ENCODE measurements around the gene NAT8. TPM values are rescaled to one million over a fixed set of nuclear protein-coding genes. Genes with fewer than 3 reads are reported as not detected.
"Not testable (repeated sequence)": the region's sequence is repeated elsewhere in the genome, so short reads cannot be mapped to it uniquely, and the experiment has no call there.

NAT8 gene, protein sequence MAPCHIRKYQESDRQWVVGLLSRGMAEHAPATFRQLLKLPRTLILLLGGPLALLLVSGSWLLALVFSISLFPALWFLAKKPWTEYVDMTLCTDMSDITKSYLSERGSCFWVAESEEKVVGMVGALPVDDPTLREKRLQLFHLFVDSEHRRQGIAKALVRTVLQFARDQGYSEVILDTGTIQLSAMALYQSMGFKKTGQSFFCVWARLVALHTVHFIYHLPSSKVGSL
- total RNA-seq (not detected), polyA plus RNA-seq (ENCODE audit: insufficient read depth in 1 of 8, insufficient read length in 8 of 8, low replicate concordance in 1 of 8) (under 1 TPM in 5 of 8 donors, not detected in 3; 0.13 to 0.60 (median 0.19) TPM)
- long read RNA-seq, donor 1, result 0 reads
- long read RNA-seq, donor 2, result 0 reads
- long read RNA-seq, donor 3, result 0 reads
- long read RNA-seq, donor 4, partial matches to known transcripts, result 0 of 1 reads
- long read RNA-seq, donor 4, other reads (novel, unspliced or antisense), result 0 of 1 reads
- long read RNA-seq, donor 5, result 0 reads
- long read RNA-seq, donor 6, result 0 reads
- long read RNA-seq, donor 7, result 0 reads
- long read RNA-seq, donor 8, result 0 reads
- long read RNA-seq, donor 9, result 0 reads
- long read RNA-seq, donor 10, result 0 reads
- long read RNA-seq, donor 11, result 0 reads

GRCh38 chr2:73642338-73643018, at the start of gene NAT8:
NAT8 (minus strand) TSS chr2:73642422; CDS start chr2:73641628, 794 bp downstream.
- WGBS (ENCODE audit: insufficient coverage), result 79% methylated on average over 9 of the region's 13 CpGs
- Histone ChIP-seq H3K4me3 (ENCODE audit: low read length) (no peak within 1 kb of the TSS), H3K9me3 (replicated peaks; ENCODE audit: control insufficient read depth, low read depth, low read length) (peaks cover 2% of the 10 kb centered on the region), H3K4me1 (ENCODE audit: control insufficient read depth, insufficient read depth, low read length) (no peaks in the 10 kb centered on the region), H3K36me3 (ENCODE audit: control insufficient read depth, insufficient read depth, low read length) (no peaks in the 10 kb centered on the region), H3K27ac (ENCODE audit: low read length) (no peak within 1 kb of the TSS), H3K27me3 (ENCODE audit: control insufficient read depth, insufficient read depth, low read length) (no peaks in the 10 kb centered on the region)
- no peak for DNase-seq

DNA sequence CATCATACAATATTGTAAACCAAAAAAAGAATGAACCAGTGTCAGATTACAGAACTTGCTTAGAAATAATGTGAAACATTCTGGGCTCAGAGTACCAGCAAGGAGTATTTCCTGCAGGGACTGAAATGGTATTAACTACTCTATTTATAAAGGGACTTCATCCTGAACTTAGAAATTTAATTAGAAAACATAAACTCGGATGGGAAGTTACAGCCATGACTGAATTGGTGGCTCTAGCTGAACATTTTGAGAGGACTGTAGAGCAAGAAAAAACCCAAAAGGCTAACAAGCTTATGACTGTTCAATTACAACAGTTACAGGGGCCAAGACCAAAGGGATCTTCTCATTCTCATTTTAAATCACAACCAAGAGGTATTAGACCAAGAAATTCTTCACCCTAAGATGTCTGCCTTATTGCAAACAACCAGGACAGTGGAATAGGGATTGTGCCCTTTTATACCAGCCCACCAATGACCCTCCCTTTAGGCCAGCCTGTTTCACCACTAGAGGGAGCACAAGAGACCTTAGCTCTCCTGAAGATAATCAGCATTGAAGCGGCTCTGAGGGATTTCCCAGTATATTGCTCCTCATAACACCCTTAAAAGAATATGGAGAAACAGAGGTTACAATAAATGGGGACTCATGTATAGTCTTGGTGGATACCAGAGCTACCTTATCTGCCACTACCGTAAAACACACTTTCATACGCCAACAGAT, 48.3 kb upstream of the NAT8 start:
- not testable (repeated sequence) for H3K4me1 ChIP-seq (ENCODE audit: control insufficient read depth, insufficient read depth, low read length); H3K27ac ChIP-seq (ENCODE audit: low read length); H3K27me3 ChIP-seq (ENCODE audit: control insufficient read depth, insufficient read depth, low read length); H3K4me3 ChIP-seq (ENCODE audit: low read length); H3K9me3 ChIP-seq (replicated peaks; ENCODE audit: control insufficient read depth, low read depth, low read length); H3K36me3 ChIP-seq (ENCODE audit: control insufficient read depth, insufficient read depth, low read length)
- peak; percentile 11 for DNase-seq
- WGBS (ENCODE audit: insufficient coverage), result no CpG with 5 or more reads among the region's 4 CpGs

GRCh38 chr2:73688494-73688893, 46.3 kb upstream of the NAT8 start:
- 95% methylated on average over 4 of the region's 5 CpGs for WGBS (ENCODE audit: insufficient coverage)
- not testable (repeated sequence) for H3K4me1 ChIP-seq (ENCODE audit: control insufficient read depth, insufficient read depth, low read length)

GRCh38 chr2:73685764-73686438, 43.7 kb upstream of the NAT8 start:
- Histone ChIP-seq H3K9me3 (replicated peaks; ENCODE audit: control insufficient read depth, low read depth, low read length) (no peaks in the 10 kb centered on the region), H3K4me1 (ENCODE audit: control insufficient read depth, insufficient read depth, low read length) (no peaks in the 10 kb centered on the region), H3K4me3 (ENCODE audit: low read length) (no peak overlapping the region), H3K27ac (ENCODE audit: low read length) (no peak overlapping the region), H3K36me3 (ENCODE audit: control insufficient read depth, insufficient read depth, low read length) (no peaks in the 10 kb centered on the region), H3K27me3 (ENCODE audit: control insufficient read depth, insufficient read depth, low read length) (no peaks in the 10 kb centered on the region)
- no peak for DNase-seq
- 80% methylated on average over 2 of the region's 4 CpGs for WGBS (ENCODE audit: insufficient coverage)

More at GRCh38 chr2:73688494-73688893, 46.3 kb upstream of the NAT8 start:
- H3K4me3 ChIP-seq (ENCODE audit: low read length); H3K27me3 ChIP-seq (ENCODE audit: control insufficient read depth, insufficient read depth, low read length); H3K27ac ChIP-seq (ENCODE audit: low read length); H3K36me3 ChIP-seq (ENCODE audit: control insufficient read depth, insufficient read depth, low read length); DNase-seq; H3K9me3 ChIP-seq (replicated peaks; ENCODE audit: control insufficient read depth, low read depth, low read length): not testable (repeated sequence)

DNA sequence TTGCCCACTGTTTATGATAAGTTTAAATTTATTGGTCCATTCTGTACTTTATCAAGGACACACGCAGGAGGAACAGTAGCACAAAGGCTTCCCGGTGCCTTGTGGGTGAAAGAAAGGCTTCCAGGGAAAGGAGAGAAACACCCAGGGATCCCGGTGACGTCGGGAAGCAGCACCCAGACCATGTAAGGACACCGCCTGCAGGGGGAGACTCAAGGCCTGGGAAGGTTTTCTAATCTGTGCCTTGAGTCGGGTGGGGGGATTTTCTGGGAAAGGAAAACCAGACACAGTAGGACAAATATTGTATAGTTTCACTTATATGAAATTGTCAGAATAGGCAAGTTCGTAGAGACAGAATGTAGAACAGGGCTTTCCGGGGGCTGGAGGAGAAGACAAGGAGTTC, 42.7 kb upstream of the NAT8 start:
- H3K4me3 ChIP-seq (ENCODE audit: low read length); H3K36me3 ChIP-seq (ENCODE audit: control insufficient read depth, insufficient read depth, low read length); H3K9me3 ChIP-seq (replicated peaks; ENCODE audit: control insufficient read depth, low read depth, low read length); H3K27ac ChIP-seq (ENCODE audit: low read length); H3K27me3 ChIP-seq (ENCODE audit: control insufficient read depth, insufficient read depth, low read length); DNase-seq; H3K4me1 ChIP-seq (ENCODE audit: control insufficient read depth, insufficient read depth, low read length): not testable (repeated sequence)
- WGBS (ENCODE audit: insufficient coverage), result 40% methylated on average over 1 of the region's 9 CpGs

- not testable (repeated sequence) for H3K27me3 ChIP-seq (ENCODE audit: control insufficient read depth, insufficient read depth, low read length); H3K36me3 ChIP-seq (ENCODE audit: control insufficient read depth, insufficient read depth, low read length); H3K4me3 ChIP-seq (ENCODE audit: low read length); DNase-seq; H3K9me3 ChIP-seq (replicated peaks; ENCODE audit: control insufficient read depth, low read depth, low read length); H3K4me1 ChIP-seq (ENCODE audit: control insufficient read depth, insufficient read depth, low read length); H3K27ac ChIP-seq (ENCODE audit: low read length)
- 38% methylated on average over 1 of the region's 1 CpG for WGBS (ENCODE audit: insufficient coverage)
Observed at GRCh38 chr2:73684325-73684724, 42.1 kb upstream of the NAT8 start.

DNA sequence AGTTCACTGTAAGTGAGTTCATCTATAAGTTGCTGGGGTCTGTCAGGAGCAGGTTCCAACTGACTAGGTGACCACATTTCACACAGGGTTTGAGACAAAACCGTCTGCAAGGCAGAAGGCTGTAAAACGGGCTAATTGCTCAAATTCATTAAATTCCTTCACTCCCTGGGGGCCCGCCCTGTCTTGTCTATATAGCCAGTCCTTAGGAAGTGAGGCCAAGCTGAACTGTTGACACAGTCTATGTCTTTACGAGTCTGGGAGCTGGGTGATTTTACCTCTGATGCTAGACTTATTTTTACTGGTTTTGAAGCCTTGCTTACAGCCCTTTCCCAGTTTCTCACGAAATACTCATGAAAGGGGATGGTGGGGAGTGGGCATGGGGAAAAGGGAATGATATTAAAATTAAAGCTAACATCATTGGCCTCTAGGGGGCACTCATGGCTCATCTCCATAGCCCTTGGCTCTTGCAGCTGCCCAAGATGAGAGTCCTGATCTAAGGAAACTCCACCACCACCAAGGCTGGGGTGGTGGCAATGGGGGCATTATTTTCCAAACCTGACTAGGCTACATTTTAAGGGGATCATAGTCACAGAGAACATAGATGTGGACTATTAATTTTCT, 37.8 kb upstream of the NAT8 start:
- not testable (repeated sequence) for H3K36me3 ChIP-seq (ENCODE audit: control insufficient read depth, insufficient read depth, low read length); H3K4me1 ChIP-seq (ENCODE audit: control insufficient read depth, insufficient read depth, low read length); H3K4me3 ChIP-seq (ENCODE audit: low read length); H3K9me3 ChIP-seq (replicated peaks; ENCODE audit: control insufficient read depth, low read depth, low read length); H3K27ac ChIP-seq (ENCODE audit: low read length); H3K27me3 ChIP-seq (ENCODE audit: control insufficient read depth, insufficient read depth, low read length)
- no CpG with 5 or more reads among the region's 5 CpGs for WGBS (ENCODE audit: insufficient coverage)
- peak; percentile 14 for DNase-seq

DNA sequence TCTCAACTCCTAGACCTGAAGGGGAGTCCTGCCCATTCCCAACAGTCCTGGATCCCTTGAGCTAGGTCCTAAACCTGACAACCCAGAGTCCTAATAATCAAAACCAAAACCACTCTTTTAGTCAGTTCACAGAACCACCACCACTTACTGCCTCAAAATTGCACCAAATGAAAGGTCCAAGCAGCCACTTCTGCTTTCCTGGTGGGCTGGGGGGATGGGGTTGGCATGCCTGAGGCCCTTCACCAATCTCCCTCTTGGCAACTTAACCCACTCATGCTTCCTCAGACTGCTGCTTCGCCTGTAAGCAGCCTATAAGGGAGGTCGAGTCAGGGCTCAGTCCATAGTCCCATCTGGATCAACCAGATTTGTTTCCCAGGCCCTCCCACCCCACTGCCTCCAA, 37.0 kb upstream of the NAT8 start:
- H3K9me3 ChIP-seq (replicated peaks; ENCODE audit: control insufficient read depth, low read depth, low read length); H3K27me3 ChIP-seq (ENCODE audit: control insufficient read depth, insufficient read depth, low read length); H3K36me3 ChIP-seq (ENCODE audit: control insufficient read depth, insufficient read depth, low read length); H3K27ac ChIP-seq (ENCODE audit: low read length); DNase-seq; H3K4me3 ChIP-seq (ENCODE audit: low read length); H3K4me1 ChIP-seq (ENCODE audit: control insufficient read depth, insufficient read depth, low read length): not testable (repeated sequence)
- no CpG with 5 or more reads among the region's 2 CpGs for WGBS (ENCODE audit: insufficient coverage)

DNA sequence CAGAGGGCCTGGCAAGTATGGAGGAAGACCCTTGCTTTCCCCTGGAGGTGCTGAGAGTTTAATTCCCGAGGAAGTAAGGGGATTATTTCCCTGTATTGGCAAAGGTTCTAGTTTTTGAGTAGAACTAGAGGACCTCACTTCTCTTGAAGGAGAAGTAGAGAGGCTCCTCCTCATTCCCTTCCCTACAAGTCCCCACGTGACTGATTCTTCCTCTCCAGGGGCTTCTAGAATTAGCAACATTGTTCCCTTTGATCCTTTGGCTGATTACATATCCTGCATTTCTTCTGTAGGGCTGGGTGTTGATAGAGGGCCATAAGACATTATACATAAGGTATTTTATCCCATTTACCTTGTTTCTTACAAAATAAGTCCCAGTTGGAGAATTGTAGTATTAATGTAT, 35.8 kb upstream of the NAT8 start:
- not testable (repeated sequence) for H3K4me3 ChIP-seq (ENCODE audit: low read length); H3K4me1 ChIP-seq (ENCODE audit: control insufficient read depth, insufficient read depth, low read length); H3K27ac ChIP-seq (ENCODE audit: low read length); H3K36me3 ChIP-seq (ENCODE audit: control insufficient read depth, insufficient read depth, low read length); H3K27me3 ChIP-seq (ENCODE audit: control insufficient read depth, insufficient read depth, low read length); H3K9me3 ChIP-seq (replicated peaks; ENCODE audit: control insufficient read depth, low read depth, low read length)
- peak; percentile 4 for DNase-seq
- no CpG with 5 or more reads among the region's 2 CpGs for WGBS (ENCODE audit: insufficient coverage)
